WERI-Rb-1 (cell line): ENCODE data around the gene NLRP6.

Source experiments
- DNase-seq: peaks from one replicate; pipeline ENCODE4 v3.0.0-alpha.2; 2020
- H3K27ac ChIP-seq: fragments of 250-450 bp; sonication (Bioruptor Pico); 2 replicates; pipeline ENCODE4 v1.5.1; 2020; ENCODE audit warnings: mild to moderate bottlenecking, moderate library complexity
- H3K27me3 ChIP-seq: fragments of 250-450 bp; sonication (Bioruptor Pico); 2 replicates; pipeline ENCODE4 v1.5.1; 2021; ENCODE audit warnings: mild to moderate bottlenecking, low read depth, moderate library complexity; ENCODE audit not compliant: insufficient read depth, severe bottlenecking
- H3K36me3 ChIP-seq: fragments of 250-450 bp; sonication (Bioruptor Pico); 2 replicates; pipeline ENCODE4 v1.5.1; 2020; ENCODE audit warnings: mild to moderate bottlenecking, moderate library complexity
- H3K4me3 ChIP-seq: 2 replicates; pipeline ENCODE4 v1.5.1; 2011; ENCODE audit warnings: low read depth, mild to moderate bottlenecking, control low read depth, low read length
- H3K9me3 ChIP-seq: fragments of 250-450 bp; sonication (Bioruptor Pico); 2 replicates; pipeline ENCODE4 v1.5.1; 2021; ENCODE audit warnings: mild to moderate bottlenecking, moderate library complexity; ENCODE audit not compliant: severe bottlenecking
- TF ChIP-seq, protein P1 (sequence below): IDR thresholded peaks from 2 replicates; pipeline ENCODE4 v1.5.1; 2011; ENCODE audit warnings: low read depth, mild to moderate bottlenecking, control low read depth, inconsistent platforms, low read length

The NLRP6 gene

DNA sequence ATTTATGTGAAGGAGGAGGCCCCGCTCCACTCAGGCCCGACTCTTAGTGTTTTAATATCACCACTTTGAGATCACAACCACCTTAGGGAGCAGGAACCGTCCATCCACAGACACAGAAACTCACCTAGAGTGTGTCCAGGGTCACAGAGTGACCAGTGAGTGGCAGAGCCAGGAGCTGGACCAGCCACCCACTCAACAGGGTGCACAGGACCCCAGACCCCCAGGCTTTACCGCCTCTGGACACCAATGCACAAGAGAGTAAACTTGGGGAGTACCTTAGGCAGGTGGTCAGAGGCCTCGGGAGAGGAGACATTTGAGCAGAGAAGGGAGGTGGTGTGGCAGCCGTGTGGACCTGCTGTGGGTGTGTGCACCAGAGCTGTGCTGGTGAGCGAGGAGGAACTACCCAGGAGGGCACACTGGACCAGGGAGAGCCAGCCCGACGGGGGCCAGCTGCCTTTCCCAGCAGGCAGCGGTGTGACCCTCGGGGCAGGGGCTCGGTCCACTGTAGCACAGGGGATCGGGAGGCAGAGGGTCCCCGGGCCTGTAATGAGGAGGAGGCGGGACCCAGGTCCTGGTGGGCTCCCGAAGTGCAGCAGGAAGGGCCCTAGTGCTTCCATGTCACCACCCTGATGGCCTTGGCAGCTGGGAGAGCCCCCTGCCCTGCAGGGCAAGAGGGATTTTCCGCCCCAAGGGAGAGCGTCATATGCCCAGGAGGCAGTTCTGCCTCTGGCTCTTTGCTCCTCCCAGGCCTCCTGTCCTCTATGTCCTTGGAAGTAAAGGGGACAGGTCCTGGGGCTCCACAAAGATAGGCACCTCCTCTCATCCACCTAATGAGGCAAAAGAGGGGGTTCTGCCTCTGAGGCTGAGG, 7.5 kb upstream of the NLRP6 start:
- no peak for DNase-seq
- no peaks in the 10 kb centered on the region for H3K27me3 ChIP-seq
- H3K27ac ChIP-seq, result no peak overlapping the region
- TF ChIP-seq, protein P1, sequence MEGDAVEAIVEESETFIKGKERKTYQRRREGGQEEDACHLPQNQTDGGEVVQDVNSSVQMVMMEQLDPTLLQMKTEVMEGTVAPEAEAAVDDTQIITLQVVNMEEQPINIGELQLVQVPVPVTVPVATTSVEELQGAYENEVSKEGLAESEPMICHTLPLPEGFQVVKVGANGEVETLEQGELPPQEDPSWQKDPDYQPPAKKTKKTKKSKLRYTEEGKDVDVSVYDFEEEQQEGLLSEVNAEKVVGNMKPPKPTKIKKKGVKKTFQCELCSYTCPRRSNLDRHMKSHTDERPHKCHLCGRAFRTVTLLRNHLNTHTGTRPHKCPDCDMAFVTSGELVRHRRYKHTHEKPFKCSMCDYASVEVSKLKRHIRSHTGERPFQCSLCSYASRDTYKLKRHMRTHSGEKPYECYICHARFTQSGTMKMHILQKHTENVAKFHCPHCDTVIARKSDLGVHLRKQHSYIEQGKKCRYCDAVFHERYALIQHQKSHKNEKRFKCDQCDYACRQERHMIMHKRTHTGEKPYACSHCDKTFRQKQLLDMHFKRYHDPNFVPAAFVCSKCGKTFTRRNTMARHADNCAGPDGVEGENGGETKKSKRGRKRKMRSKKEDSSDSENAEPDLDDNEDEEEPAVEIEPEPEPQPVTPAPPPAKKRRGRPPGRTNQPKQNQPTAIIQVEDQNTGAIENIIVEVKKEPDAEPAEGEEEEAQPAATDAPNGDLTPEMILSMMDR, result no peak
- H3K36me3 ChIP-seq, result no peaks in the 10 kb centered on the region
- no peaks in the 10 kb centered on the region for H3K9me3 ChIP-seq
- no peak overlapping the region for H3K4me3 ChIP-seq

DNA sequence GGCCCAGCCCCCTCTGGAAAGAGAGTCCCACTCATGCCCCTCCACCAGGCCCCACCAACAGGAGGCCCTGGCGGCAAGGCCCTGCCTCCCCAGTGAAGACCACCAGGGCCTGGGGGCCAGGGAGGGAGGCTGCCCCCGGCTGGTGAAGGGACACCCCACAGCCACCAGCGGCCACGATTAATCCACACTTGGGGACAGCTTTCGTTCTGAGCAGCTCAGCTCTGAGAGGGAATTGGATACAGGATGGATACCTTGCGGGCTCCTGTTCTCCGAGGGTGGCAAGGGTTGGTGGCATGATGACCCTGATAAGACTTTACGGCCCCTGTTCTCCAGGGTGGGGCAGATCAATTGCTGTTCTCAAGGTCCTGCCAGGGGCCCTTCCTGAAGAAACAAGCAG, 6.9 kb upstream of the NLRP6 start:
- Histone ChIP-seq H3K4me3 (no peak overlapping the region), H3K36me3 (no peaks in the 10 kb centered on the region), H3K9me3 (peaks cover under 1% of the 10 kb centered on the region), H3K27ac (no peak overlapping the region), H3K27me3 (no peaks in the 10 kb centered on the region)
- TF ChIP-seq, protein P1, result no peak
- DNase-seq, result no peak

DNA sequence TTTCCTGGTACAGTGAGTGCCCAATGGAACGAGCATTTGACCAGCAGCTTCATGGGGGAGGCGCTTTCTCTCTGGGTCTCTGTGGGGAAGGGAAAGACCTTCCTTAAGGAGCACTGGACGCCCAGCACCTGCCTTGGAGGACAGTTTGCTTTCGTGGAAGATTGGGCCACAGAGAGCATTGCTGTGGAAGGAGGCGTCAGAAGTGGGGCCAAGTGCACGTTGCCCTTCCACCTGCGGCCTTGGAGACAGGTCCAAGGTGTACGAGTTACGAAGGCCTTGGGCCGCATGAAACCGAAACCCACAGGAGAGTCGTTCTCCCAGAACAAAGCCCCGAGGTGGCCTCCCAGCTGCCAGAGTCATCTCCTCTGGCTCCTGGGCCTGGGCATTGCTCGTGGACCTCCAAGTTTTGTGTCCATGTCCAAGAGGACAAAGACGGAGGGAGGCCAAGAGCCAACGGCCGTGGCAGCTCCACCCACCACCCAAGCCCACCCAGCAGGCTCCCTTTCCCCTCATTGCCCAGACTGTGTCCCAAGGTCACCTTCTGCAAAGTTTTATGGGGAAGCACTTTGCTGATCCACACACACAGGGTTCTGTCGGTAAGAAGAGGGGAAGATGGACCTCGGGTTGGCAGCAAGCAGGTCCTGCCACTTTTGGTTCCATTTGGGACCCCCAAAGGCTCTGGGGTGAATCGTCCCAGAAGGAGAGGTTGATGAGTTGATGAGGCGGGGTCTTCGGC, 5.8 kb upstream of the NLRP6 start:
- Histone ChIP-seq H3K36me3 (no peaks in the 10 kb centered on the region), H3K27me3 (no peaks in the 10 kb centered on the region), H3K9me3 (peaks cover 2% of the 10 kb centered on the region), H3K27ac (no peak overlapping the region), H3K4me3 (no peak overlapping the region)
- DNase-seq, result no peak
- TF ChIP-seq, protein P1, result no peak

DNA sequence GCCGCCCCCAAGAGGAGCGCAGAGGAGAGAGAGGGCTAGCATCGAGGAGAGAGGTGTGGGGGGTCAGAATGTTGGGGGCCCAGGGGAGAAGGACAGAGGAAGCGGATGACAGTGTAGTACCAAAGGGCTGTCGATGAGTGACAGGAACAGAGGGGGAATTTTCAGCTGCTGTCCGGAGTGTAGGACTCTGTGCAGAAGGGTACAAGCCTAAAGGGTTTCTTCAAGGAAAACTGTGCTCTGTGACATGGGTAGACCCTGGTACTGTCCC, 5.3 kb upstream of the NLRP6 start:
- H3K36me3 ChIP-seq, result no peaks in the 10 kb centered on the region
- no peak for DNase-seq
- H3K27me3 ChIP-seq, result no peaks in the 10 kb centered on the region
- TF ChIP-seq, protein P1, result no peak
- H3K27ac ChIP-seq, result no peak overlapping the region
- peaks cover 2% of the 10 kb centered on the region for H3K9me3 ChIP-seq
- H3K4me3 ChIP-seq, result no peak overlapping the region

DNA sequence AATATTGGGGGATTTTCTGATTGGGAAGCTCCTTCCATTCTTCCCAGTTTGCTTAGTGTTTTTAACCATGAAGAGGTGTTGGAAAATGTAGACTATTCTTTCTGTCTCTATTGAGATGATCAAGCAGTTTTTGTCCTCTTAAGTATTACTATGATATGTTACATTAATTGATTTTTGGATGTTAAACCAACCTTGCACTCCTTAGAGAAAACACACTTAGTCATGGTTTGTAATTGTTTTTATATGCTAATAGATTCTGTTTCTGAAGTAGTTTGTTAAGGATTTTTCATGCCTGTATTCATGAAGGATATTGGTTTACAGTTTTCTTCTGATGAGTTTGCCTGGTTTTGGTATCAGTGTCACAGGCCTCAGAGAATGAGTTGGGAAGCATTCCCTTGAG, 2.0 kb upstream of the NLRP6 start:
- TF ChIP-seq, protein P1, result no peak
- Histone ChIP-seq H3K4me3 (no peak overlapping the region), H3K9me3 (peaks cover 2% of the 10 kb centered on the region), H3K27ac (no peak overlapping the region), H3K27me3 (peaks cover 20% of the 10 kb centered on the region), H3K36me3 (no peaks in the 10 kb centered on the region)
- DNase-seq, result no peak
